ENCODE data around the gene SH2D1B.

SH2D1B gene

DNA sequence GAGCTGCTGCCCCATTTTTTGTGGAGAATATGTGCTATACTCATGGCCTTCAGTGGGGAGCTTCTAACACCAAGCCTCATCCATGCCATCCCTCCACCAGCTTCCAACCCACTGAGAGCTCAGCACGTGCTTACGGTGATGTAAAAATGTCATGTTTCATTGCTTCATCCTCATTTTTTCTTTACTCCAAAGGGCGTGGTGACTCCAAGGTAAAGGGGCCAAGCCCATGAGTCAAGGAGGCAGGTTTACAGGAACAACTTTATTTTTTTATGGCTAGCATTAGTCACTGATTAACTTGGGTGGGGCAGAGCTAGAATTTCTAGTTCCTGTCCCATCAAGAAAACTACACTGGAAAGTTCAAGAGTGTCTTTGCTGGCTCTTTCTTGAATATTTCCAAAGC is 30.6 kb downstream of the SH2D1B start, which contains the start of gene C1orf226:
C1orf226 (plus strand) TSS at position 346 of the 400 bp plus-strand sequence. CDS start 174 bp downstream, outside the sequence.
- DNase-seq, result no peak

DNA sequence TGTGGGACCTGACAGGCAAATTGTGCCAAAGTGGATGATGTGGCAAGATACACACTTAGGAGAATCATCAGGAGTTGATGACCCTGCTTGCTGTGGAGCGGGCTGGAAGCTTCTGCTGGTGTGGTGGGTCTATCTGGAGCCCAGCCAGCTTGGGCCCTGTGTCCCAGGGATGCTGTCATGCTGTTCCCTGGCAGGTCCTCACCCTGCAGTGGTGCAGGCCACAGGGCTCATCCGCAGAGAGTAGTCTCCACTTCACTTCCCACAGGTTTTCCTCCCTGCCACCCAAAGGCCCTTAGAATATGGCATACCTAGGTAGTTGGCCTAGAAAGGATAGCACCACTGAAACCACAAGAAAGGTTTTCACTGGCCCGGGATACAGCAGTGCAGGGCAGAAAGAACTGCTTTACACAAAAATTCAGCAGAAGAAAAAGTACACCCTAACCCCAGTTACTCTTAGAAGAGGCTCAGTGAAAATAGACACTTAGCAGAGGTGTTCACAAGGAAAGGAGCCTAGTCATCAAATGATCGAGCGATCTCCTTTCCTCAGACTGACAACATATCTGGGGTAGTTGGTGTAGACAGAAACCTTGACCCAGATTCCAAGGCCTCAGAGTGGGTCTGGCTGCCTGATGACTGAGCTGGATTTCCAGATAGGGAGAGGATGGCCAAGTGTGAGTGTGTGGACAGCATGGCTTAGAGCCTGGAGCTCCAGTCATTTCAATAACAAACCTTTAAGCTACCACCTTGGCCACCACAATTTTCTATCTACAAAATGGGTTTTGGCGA is 31.7 kb downstream of the SH2D1B start:
- no peak for DNase-seq

DNA sequence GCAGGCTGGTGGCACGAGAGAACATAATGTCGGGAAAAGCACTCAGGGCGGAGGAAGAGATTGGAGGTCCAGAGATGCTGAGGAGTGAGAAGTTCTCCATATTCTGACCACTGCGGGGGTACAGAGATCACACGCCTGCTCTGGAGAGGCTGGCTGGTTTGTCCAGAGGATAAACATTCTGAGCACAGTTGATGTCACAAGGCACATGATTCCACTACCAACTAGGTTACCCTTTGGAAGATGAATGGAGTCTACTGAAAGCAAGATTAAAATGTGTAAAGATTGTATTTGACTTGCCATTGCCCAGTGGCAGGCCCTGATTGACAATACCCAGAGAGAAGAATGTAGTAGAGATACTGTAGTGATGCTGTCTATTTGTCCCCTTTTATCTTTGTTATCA is 35.2 kb downstream of the SH2D1B start, which contains the start of gene SPATA46:
SPATA46 (minus strand) TSS at position 164 of the 400 bp plus-strand sequence; CDS start at position 100, 64 bp downstream.
- no peak for DNase-seq

DNA sequence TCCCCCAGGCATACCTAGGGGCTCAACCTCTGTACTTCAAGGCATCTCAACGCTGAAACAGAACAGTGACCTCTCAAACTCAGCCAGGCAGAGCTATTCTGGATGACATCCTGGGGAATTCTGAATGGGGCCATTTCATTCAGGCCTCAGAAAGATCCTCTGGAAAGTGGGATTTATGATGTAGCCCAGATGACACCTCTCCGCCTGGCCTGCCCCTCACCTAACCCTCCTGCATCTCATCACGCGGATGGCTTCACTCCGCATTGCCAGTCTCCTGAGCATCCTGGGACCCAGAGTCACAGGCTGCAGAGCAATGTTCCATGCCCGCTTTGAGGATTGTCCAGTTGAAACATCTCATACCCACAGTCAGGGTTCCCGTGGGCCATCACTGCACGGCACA is 36.5 kb downstream of the SH2D1B start:
- DNase-seq, result no peak

DNA sequence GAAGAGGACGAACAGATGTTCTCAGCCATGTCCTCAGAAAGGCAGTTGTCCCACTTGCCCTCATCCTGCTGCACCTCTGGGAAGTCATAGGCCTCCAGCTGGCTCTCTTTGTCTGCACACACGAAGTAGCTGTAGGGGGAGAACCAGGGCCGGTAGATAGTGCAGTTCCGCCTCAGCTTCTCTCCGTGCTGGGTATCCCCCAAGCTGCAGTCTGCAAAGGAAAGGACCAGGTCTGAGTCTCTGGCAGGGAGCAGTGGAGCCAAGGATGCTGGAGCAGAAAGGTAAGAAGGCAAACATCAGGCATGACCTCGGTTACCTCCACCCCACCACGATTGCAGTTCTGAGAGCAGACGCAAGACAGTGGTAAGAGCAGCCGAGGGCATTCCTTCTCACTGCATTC is 37.5 kb downstream of the SH2D1B start:
- DNase-seq, result no peak

DNA sequence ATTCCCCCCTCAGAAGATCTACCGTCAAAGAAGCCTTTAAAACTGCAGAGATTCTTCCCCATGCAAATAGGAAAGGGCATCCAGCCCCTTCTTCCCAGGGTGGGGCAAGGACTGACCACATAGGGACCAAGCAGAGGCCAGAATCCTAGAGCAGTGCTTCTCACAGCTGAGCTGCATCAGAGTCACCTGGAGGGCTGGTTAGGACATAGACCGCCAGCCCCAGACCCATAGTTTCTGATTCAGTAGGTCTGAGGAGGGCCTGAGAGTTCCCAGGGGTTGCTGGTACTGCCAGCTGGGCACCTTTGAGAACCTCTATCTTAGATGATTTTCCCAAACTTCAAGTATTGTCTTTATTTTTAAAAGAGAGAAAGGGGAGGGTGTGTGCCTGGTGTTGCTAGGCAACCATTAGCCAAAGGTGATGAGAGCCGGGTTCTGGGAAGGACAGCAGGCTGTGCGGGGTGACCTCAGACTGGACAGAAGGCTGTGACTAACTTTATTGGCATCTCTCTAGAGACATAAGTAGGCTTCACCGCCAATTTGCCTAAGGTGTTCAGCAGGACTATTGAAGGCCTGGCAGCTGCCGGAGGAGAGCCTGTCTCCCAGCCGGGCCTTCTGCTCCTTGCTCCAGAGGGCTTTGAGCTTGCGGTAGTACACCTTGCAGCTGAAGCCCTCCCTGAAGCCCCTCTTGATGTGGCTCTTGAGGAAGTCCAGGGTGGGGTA is 38.2 kb downstream of the SH2D1B start:
- no peak for DNase-seq

DNA sequence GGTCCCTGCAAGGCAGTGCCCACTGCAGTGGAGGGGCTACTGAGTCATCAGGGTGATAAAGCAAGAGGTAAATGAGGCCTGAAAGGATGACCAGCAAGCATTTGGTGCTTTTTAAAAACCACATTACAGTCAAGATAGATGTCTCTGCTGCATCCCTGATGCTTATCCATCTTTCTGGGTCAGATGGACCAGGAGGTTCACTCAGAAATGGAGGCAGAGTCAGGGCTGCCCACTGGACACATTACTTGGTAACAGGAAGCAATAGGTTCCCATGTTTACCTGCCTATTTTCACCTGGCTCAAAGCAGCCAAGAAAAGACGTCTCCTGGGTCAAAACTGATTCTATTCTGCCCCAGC is 38.9 kb downstream of the SH2D1B start:
- DNase-seq, result no peak

DNA sequence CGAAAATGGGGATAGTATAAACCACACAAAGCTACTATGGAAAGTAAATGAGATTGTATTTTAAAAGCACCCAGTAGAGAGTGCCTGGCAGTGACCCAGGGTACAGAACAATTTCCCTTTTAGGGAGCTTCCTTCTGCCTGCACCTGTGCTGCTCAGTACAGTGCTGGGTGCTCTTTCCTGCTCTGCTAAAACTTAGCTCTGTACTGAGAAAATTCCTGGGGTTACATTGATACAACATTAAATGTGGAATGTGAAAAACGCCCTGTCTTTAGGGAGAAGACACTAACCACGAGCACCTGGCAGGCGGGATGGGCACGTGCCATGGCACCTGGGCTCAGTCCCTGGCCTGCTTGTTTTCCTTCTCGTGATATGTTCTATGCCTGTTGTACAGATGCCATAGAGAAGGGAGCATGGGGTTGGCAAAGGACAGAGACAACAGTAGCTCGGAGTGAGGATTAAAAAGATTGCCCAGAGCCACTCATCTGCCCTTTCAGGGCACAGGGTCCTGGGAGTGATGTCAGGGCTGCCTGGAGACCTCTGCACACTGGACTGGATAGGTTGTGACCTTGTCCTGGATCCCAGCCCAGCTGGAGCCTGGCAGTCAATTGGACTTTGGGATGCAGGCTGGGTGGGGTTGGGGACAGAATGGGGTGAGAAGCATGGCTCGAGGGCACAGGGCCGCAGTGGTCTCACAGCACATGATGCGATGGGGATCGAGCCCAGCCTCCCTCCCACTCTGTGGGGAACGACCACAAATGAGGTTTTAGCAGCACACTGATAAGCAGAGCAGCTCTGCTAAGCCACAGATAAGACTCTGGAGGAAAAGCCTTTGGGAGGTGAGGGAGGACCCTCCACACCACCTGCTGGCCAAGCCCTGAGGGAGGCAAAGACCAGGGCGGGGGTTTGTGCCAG is 39.5 kb downstream of the SH2D1B start:
- no peak for DNase-seq

DNA sequence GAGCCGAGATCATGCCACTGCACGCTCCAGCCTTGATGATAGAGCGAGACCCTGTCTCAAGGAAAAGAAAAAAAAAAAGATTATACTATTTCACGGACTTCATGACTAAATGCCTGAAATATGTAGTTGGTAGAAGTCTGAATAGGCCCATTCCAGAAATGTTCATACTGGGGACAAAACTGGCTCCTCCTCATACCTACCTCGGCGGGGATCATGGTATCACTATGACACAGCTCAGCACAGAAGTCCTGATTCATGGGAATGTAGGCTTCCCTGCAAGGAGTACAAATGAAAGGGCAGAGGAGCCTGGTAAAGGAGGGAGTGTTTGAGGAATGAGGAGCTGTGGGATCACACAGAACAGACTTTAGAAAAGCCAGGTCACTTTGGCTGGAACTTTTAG is 40.3 kb downstream of the SH2D1B start:
- no peak for DNase-seq

DNA sequence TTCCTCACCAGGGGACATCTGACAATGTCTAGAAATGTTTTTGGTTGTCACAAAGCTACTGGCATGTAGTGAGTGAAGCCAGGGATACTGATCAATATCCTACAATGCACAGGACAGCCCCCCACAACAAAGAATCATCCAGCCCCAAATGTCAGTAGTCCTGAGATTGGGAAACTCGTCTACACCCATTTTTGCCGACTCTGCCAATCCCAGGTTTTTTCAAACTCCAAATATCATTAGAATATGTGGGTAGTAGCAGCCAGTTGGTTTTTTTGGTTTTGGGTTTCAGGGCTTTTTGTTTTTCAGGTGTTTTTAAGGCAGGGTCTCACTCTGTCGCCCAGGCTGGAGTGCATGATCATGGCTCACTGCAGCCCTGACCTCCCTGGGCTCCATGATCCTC is 41.2 kb downstream of the SH2D1B start:
- DNase-seq, result no peak

DNA sequence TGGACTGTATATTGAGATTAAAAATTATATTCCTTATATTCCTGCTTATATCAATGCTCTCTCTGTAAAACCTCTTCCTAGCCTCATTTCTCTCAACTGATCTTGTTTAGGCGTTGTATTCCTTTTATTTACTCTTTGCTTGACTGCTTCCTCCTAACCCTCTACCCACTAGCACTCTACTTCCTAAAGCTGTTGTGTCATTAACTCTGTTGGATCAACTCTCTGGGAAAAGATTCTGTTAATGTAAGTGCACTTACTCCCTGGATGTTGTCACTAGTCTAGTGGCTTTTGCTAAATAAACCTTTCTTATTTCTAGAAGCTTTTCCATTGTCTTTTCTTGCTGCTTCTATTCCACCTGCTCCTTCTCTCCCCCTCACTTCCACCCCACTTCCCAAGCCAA is 41.8 kb downstream of the SH2D1B start:
- no peak for DNase-seq

DNA sequence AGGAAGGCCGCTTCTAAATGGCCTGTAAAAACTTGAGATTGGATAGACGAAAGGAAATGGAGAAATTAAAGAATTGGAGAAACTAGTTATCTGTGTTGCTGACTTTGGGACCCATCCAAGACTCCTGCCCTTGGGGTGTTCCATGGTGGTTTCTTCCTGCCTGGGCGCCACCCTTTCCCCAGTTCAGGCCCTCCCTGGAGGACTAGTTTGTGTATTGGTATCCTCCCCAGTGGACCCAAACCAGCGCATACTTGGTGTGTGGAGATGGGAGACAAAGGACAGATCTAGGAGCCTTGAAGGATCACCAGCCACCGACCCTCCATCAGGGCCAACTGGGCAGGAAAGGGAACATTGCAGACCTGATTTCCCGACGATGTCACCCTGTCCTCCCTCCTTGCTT is 42.4 kb downstream of the SH2D1B start:
- no peak for DNase-seq

DNA sequence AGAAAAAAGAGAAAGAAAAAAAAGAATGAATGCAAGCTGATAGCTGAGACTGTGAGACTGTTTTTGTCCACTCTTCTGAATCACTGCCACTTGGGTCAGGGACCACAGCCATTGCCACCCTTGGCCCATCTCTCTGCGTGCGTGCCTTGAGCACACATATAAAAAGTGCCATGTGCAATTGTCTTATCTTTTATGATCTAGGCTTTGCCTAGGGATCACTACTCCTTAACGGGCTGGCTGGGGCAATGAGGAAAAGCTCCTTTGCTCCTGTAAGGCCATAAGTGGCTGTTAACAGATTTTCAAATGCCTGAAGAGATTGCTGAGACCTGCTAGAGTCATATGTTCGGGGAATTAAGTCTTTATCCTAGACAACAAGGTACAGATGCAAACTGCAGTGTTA is 43.5 kb downstream of the SH2D1B start:
- no peak for DNase-seq

DNA sequence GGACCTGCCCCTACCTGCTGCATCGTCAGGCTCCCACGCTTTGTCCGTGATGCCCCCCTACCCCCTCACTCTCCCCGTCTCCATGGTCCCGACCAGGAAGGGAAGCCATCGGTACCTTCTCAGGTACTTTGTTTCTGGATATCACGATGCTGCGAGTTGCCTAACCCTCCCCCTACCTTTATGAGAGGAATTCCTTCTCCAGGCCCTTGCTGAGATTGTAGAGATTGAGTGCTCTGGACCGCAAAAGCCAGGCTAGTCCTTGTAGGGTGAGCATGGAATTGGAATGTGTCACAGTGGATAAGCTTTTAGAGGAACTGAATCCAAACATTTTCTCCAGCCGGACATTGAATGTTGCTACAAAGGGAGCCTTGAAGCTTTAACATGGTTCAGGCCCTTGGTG is 44.2 kb downstream of the SH2D1B start:
- DNase-seq, result no peak

DNA sequence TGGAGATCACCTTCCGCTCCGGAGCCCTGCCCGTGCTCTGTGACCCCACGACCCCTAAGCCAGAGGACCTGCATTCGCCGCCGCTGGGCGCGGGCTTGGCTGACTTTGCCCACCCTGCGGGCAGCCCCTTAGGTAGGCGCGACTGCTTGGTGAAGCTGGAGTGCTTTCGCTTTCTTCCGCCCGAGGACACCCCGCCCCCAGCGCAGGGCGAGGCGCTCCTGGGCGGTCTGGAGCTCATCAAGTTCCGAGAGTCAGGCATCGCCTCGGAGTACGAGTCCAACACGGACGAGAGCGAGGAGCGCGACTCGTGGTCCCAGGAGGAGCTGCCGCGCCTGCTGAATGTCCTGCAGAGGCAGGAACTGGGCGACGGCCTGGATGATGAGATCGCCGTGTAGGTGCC is 44.9 kb downstream of the SH2D1B start:
- DNase-seq, result no peak

DNA sequence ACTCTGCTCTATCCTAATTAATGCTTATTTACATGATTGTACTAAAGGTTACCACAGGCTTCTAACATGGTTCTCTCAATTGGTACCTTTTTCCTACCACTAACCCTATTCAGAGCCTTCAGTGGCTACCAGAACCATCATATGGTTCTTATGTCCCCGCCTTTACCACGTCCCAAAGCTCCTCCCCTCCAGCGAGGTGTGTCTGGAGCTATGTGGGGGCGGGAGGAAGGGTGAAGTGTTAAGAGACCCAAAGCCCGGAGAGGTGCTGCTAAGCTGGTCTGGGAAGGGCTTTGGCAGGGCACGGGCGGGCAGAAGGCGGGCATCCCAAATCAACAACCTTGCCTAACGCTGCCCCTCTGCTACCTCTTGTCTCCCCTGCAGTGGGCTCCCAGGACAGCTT is 45.3 kb downstream of the SH2D1B start:
- DNase-seq, result no peak

DNA sequence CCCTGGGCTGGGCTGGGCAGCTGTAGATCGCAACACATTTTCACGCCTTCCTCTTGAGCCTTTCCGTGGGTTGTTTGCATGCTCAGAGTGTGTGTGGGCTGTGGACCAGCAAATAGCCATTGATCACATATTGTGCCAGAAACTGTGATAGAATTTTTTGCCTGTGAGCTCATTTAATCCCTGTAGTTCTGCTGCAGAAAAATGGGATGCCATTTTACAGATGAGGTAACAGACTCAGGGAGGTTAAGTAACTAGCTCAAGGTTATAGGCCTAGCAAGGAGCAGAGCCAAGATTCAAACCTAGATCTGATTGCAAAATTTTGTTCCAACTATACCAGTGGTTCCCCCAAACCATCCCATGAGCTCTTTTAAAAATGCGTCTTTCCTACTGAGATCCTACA is 45.8 kb downstream of the SH2D1B start:
- DNase-seq, result no peak

DNA sequence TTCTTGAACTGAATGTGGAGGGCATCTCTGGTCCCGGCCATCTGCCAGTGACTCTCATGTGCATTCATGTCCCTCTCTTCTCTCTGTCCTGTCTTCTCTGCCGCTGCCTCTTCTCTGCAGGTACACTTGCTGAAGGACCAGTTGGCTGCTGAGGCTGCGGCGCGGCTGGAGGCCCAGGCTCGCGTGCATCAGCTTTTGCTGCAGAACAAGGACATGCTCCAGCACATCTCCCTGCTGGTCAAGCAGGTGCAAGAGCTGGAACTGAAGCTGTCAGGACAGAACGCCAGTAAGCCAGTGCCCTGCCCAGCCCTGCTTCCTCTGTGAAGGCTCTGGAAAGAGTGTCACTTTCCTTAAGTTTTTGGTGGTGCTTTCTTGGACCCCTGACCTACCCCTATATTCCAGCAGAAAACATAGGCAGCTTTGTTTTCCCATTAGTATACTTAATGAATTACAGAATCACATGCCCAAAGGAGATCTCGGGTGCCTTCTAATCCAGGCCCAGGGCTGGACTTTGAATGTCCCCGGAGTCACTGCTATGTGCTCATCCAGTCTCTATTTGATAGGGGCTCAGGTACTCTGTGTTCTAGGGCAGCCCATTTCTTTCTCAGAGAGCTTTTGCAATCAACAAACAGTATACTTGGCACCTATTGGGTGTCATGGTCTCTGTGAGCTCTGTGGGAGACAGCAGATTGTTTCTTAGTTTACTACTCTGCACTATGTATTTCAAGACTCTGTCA is 46.5 kb downstream of the SH2D1B start:
- no peak for DNase-seq

DNA sequence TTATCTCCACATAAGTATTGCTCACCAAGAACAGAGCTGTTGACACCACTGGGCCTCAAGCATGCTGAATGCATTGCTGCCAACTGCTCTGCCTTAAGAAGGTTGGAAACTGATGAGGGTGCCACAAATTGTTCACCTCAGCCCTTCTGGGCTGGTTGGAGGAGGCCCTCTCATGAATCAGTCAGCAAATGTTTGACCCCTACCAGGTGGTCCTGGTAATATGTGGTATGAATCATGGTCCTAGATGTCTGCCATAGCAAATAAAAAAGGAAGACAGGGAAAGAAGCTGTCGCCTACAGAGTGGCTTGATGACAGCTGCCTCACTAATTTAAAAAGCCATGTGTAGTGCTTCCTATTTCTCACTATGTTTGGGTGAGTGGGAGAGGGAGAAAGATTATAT is 47.4 kb downstream of the SH2D1B start:
- DNase-seq, result no peak

DNA sequence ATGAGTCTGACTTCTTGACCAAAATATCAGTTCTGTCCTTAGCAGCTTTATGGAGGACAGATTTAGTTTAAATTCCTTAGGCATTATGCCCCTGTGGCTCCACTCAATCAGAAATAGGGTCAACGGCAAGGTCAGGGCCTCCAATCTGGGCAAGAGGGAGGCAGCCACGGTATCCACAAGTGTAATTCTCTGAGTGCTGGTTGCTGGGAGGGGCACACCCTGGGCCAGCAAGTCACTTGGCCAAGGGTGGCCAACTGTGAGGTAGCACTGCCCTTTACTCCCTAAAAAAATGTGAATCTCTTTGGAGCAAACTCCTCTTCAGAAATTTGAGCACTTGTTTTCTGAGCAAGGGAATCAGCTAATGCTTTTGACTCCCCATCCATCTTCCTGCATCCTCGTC is 48.1 kb downstream of the SH2D1B start:
- DNase-seq, result no peak

DNA sequence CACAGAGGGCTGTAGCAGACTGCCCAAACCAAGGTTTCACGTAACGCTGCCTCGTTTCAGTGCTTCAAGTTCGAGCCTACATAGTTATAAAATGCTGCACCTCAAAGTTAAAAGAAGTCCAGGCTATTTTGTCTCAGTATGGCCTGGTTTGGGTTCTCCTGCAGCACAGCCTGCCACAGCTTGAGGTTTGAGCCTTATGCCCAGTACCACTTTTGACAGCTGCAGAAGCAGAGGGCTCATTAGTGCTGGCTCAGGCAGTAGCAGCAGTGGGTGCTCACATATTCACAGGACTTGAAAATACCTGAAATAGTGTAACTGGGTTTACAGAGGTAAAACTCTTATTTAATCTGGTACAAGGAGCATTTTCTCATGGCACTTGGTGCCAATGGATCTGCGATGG is 50.6 kb downstream of the SH2D1B start:
- DNase-seq, result no peak

DNA sequence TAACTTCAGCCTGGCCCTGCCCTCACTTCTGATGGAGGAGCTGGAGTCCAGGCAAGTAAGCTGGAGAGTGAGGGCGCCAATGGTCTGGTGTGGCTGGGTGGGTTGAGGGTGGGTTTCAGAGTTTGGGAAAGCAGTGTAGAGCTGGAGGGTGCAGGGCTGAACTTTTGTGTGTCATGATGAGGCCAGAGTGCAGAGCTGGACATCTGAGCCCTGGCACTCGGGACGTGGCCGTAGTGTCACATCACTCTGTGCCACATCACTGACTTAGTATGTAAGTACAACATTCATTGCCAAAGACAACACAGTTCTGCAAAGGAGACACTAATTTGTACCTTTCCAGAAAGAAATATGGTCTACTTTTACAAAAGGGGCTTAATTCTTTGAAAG is 51.1 kb downstream of the SH2D1B start:
- DNase-seq, result no peak

Data from NCI-H1436 treated with DMSO at 0.1 percent for 48 hours (cell line).